ENCODE data around the gene CST11.

DNA sequence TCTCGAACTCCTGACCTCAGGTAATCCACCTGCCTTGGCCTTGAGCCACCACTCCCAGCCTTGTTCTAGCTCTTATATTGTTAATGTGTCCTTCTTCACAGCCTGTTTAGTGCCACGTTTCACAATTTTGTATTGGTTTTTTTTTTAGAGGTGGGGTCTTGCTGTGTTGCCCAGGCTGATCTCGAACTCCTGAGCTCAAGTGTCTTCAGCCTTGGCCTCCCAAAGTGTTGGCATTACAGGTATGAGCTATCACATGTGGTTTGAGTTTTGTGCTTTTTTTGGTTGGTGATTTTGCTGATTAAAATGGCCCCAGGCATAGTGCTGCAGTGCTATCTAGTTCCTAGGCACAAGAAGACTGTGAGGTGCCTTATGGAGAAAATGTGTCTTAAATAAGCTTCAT, 19.0 kb downstream of the CST11 start:
- TF ChIP-seq, protein P1, sequence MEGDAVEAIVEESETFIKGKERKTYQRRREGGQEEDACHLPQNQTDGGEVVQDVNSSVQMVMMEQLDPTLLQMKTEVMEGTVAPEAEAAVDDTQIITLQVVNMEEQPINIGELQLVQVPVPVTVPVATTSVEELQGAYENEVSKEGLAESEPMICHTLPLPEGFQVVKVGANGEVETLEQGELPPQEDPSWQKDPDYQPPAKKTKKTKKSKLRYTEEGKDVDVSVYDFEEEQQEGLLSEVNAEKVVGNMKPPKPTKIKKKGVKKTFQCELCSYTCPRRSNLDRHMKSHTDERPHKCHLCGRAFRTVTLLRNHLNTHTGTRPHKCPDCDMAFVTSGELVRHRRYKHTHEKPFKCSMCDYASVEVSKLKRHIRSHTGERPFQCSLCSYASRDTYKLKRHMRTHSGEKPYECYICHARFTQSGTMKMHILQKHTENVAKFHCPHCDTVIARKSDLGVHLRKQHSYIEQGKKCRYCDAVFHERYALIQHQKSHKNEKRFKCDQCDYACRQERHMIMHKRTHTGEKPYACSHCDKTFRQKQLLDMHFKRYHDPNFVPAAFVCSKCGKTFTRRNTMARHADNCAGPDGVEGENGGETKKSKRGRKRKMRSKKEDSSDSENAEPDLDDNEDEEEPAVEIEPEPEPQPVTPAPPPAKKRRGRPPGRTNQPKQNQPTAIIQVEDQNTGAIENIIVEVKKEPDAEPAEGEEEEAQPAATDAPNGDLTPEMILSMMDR (IDR thresholded peaks at IDR 0.05), result no peak
- TF ChIP-seq POLR2A (IDR thresholded peaks at IDR 0.05), result no peak

Data from lower leg skin (tissue), 3 donors.